HFF-Myc (cell line): Measurements from ENCODE around the gene NOS1.

Experiments used
- DNase-seq: peaks from one replicate; pipeline ENCODE4 v3.0.0-alpha.2; 2011; ENCODE audit warnings: low read depth; ENCODE audit errors: extremely low read depth
- H3K4me3 ChIP-seq: replicated peaks from 2 replicates; pipeline ENCODE4 v1.5.1; 2011; ENCODE audit warnings: low read depth, mild to moderate bottlenecking, control low read depth, low read length
- CTCF ChIP-seq: IDR thresholded peaks from 2 replicates; pipeline ENCODE4 v1.5.1; 2012; ENCODE audit warnings: mild to moderate bottlenecking, low read depth, low read length, control low read depth; ENCODE audit errors: missing control alignments

The NOS1 gene

GRCh38 chr12:117361347-117361751, at the start of gene NOS1:
Gene NOS1, minus strand, starts transcription at chr12:117361626. Its CDS starts 30,557 bp downstream, at chr12:117331069.
- H3K4me3 ChIP-seq: no peak within 1 kb of the TSS
- TF ChIP-seq CTCF: no peak
- no peak for DNase-seq

DNA sequence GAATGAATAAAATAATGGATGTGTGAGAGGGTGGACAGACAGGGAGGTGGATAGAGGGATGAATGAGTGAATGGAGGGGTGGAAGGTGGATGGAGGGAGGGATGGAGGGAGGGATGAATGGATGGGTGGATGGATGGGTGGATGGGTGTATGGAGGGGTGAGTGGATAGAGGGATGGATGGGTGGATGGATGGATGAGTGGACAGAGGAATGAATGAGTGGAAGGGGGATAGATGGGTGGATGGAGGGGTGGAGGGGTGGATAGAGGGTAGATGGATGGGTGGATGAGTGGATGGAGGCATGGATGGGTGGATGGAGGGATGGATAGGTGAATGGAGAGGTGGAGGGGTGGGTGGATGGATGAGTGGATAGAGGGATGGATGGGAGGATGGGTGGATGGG, 47.9 kb upstream of the NOS1 start:
- no peak overlapping the region for H3K4me3 ChIP-seq
- TF ChIP-seq CTCF: no peak
- DNase-seq: no peak

GRCh38 chr12:117408161-117408791, 46.9 kb upstream of the NOS1 start:
- TF ChIP-seq CTCF: no peak
- no peak for DNase-seq

DNA sequence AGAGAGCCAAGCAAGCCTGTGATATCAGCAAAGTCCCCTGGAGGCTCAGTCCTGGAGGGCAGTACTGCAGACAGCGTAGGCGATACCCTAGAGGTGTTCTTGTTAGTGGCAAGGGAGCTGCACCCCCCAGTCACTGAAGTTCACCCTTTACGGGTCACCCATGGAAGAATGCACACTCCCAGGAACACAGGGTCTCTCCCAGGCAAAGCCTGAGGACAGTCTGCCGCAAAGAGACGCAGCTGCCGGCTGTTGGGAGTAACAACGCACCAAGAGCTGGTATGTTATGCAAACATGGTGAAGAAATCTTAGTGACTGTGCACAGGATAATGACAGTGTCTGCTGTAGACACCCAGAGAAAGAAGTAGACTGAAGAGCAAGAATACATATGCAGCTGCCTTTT, 43.5 kb upstream of the NOS1 start:
- no peak for TF ChIP-seq CTCF
- no peak for DNase-seq
- H3K4me3 ChIP-seq: no peak overlapping the region

More at GRCh38 chr12:117408161-117408791, 46.9 kb upstream of the NOS1 start:
- no peak overlapping the region for H3K4me3 ChIP-seq

DNA sequence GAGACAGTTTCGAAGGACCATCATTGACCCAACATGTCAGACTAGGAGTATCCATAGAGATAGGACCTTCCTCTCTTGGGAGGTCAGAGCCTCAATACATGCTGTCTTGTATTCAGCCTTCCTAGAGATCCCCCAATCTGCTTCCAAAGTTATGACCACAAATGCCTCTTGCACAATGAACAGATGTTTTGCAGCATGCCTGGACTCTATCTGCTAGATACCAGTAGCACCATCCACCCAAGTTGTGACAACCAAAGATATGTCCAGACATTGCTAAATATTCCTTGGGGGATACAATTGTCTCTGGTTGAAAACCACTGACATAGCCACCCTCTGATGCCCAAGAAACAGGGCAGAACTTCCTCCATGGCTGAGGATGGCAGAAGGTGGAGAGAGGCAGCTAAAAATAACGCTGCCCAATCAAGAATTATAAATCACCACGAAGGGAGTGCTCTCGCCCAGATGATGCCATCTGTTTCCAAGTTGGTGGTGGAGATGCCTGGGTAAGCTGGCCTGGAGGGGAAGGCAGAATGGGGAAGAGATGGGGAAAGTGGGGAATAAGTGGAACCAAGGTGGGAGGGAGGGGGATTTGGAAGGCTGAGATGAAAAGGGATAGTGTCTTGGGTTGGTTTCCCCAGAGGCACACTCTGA, 42.9 kb upstream of the NOS1 start:
- H3K4me3 ChIP-seq: no peak overlapping the region
- no peak for DNase-seq
- TF ChIP-seq CTCF: no peak

- no peak for TF ChIP-seq CTCF
- no peak overlapping the region for H3K4me3 ChIP-seq
- no peak for DNase-seq
Observed at GRCh38 chr12:117403586-117404139, 42.2 kb upstream of the NOS1 start.
